Lower leg skin (tissue), 4 donors: ENCODE measurements around the gene GPX4. TPM values are rescaled to one million over a fixed set of nuclear protein-coding genes. Genes with fewer than 3 reads are reported as not detected.

Source experiments
- DNase-seq, 2 donors: peaks; one replicate each; pipeline ENCODE4 v3.0.0-alpha.2; 2019; ENCODE audit warnings: low spot score in 2 of 2
- H3K4me3 ChIP-seq: fragments of 200-600 bp; sonication (generic); 2 replicates; pipeline ENCODE4 v1.5.1; 2017; ENCODE audit warnings: mild to moderate bottlenecking, low read depth; ENCODE audit not compliant: poor library complexity, severe bottlenecking
- POLR2A ChIP-seq, 2 donors: fragments of 450-650 bp; IDR thresholded peaks; one replicate each; pipeline ENCODE4 v1.6.1; 2016 to 2017; ENCODE audit warnings: antibody characterized with exemption in 2 of 2, mild to moderate bottlenecking in 1 of 2, moderate library complexity in 1 of 2
- WGBS, 2 donors: methylation state at CpG; one replicate each; pipeline ENCODE4 v1.1.5; 2018; 5-methylcytosine and 5-hydroxymethylcytosine counted together
- intact Hi-C: fragments of 100-400 bp; cut with DNase I; formaldehyde crosslinking; loops from one replicate; pipeline ENCODE4 v1.15.0; 2023; ENCODE audit warnings: low total_unique reads
- total RNA-seq, 4 donors: library from RNA; depleted of rRNA; stranded (reverse); fragments of >200 nt; gene quantifications; one replicate each; pipeline ENCODE4 v1.1.0, GENCODE V29; 2016
- TF ChIP-seq, protein P1 (sequence below), 3 donors: fragments of 450-650 bp; IDR thresholded peaks; one replicate each; pipeline ENCODE4 v1.5.1; 2016; ENCODE audit warnings: antibody characterized with exemption in 3 of 3, mild to moderate bottlenecking in 3 of 3, moderate library complexity in 2 of 3

Gene GPX4
- total RNA-seq, 4 donors from 2014 or later: 375 to 507 (median 469) TPM

GRCh38 chr19:1146412-1146699 is 42.6 kb downstream of the GPX4 start:
- 91 to 93% methylated on average over 7 to 13 of the region's 13 CpGs for WGBS, 2 donors
- intact Hi-C loops: no loop called here
- H3K4me3 ChIP-seq: no peak overlapping the region
- no peak for DNase-seq
- TF ChIP-seq POLR2A (IDR thresholded peaks at IDR 0.05): no peak
- TF ChIP-seq, protein P1, sequence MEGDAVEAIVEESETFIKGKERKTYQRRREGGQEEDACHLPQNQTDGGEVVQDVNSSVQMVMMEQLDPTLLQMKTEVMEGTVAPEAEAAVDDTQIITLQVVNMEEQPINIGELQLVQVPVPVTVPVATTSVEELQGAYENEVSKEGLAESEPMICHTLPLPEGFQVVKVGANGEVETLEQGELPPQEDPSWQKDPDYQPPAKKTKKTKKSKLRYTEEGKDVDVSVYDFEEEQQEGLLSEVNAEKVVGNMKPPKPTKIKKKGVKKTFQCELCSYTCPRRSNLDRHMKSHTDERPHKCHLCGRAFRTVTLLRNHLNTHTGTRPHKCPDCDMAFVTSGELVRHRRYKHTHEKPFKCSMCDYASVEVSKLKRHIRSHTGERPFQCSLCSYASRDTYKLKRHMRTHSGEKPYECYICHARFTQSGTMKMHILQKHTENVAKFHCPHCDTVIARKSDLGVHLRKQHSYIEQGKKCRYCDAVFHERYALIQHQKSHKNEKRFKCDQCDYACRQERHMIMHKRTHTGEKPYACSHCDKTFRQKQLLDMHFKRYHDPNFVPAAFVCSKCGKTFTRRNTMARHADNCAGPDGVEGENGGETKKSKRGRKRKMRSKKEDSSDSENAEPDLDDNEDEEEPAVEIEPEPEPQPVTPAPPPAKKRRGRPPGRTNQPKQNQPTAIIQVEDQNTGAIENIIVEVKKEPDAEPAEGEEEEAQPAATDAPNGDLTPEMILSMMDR (IDR thresholded peaks at IDR 0.05): no peak

DNA sequence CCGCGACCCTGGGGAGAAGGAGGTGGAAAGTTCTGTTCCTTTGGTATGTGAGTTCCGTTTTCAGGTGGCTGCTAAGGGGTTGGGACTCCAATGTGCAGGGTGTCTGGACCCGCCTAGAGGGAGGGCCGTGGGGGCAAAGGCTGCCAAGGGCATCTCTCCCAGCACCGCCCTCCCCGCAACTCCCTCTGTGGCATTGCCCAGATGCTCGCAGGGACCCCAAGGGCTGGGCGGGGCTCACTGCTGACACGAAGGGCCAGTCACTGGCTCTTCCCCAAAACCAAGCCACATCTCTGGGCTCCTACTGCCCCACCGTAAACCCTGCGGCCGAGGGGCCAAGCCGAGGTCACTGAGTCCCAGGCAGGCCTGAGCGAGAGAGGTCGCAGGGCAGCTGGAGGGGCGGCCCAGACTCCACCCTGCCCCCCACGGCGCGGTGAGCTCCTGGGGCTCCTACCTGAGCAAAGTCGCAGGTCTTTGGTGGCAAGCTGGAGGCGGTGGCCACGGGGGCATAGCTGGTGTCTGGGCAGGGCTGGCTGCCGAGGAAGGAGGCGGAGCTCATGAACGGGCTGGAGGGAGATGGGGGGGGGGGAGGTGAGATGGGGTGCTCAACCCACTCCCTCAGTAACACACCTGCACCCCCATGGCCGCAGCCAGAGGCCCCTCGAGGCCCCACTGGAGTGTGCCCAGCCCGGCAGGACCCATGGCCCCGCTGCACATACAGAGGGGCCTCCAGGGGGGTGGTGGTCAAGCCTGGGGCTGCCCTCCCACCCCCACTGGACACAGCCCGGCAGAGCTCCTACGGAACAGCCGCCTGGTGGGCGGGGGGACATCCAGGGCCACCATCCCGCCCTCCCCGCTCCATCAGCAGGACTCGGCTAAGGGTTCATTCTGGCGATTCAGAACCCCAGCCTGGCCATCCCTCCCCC is 43.3 kb downstream of the GPX4 start:
- TF ChIP-seq POLR2A (IDR thresholded peaks at IDR 0.05): no peak
- TF ChIP-seq, protein P1 (IDR thresholded peaks at IDR 0.05): no peak
- H3K4me3 ChIP-seq: no peak overlapping the region

DNA sequence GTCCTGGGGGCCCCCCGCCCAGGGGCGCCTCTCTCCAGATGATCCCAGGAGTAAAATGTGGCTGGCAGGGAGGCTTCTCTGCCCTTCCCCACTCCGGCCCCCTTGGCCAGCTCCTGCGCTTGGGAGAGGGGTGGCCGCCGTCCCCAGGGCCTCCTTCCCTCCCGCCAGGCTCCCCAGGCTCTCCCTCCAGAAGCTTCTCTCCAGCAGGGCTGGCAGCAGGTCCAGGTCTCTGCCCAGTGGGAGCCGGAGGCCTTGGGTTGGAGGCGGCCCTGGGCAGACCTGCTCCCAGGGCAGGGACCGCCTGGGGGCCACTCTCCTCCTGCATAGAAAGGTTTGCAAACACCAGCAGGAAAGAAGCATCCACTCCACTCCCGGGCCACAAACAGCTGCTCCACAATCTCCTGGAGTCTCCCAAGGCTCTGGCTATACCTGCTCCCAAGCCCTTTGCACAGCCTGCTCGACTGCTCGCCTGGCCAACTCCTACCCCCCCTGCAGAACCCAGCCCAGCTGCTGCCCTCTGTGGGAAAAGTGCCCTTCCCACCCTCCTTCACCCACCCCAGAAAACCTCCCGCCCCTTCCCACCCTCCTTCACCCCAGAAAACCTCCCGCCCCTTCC is 44.2 kb downstream of the GPX4 start:
- TF ChIP-seq POLR2A (IDR thresholded peaks at IDR 0.05): no peak
- TF ChIP-seq, protein P1 (IDR thresholded peaks at IDR 0.05): no peak
- intact Hi-C loops: no loop called here
- 85 to 86% methylated on average over 14 to 15 of the region's 15 CpGs for WGBS, 2 donors
- H3K4me3 ChIP-seq: no peak overlapping the region
- no peak for DNase-seq

More for the DNA sequence above, 43.3 kb downstream of the GPX4 start:
- intact Hi-C loops: no loop called here
- no peak for DNase-seq
- WGBS, 2 donors: 67 to 76% methylated on average over 29 to 32 of the region's 38 CpGs

DNA sequence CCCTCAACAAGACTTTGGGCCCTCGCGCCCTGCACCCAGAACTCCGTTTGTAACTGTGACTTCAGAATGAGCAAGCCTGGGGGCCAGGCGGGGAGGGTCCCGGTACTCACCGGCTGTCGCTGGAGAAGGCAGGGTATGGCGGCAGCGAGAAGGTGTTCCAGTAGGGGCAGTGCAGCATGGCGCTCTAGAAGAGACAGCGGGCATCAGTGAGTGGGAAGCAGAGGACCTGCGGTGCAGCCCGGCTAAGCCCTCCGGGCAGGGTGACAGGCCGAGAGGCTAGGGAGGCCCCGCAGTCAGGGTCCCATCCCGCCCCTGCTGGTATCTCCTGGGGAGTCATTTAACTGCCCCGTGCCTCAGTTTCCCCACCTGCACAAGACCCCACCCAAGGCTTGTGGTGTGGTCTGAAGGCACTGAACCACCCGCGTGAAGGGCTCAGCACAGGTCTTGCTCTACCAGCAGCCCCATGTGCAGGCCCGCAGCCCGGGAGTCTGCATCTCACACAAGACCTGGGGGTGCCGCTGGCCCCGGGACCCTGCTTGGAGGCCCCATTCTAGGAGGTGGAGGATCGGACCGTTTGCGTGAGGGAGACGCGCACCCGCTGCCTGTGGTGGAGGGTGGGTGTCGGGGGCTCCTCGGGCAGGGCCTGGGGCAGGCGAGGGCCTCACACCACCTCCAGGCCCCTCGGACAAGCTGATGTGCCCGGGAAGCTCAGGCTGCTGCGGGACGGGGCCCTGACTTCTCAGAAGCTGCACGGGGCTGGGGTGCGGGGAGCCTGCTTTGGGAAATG is 45.7 kb downstream of the GPX4 start:
- 92 to 93% methylated on average over 24 to 39 of the region's 39 CpGs for WGBS, 2 donors
- no peak for DNase-seq
- intact Hi-C loops: no loop called here
- H3K4me3 ChIP-seq: no peak overlapping the region
- no peak for TF ChIP-seq POLR2A (IDR thresholded peaks at IDR 0.05)
- TF ChIP-seq, protein P1 (IDR thresholded peaks at IDR 0.05): no peak

GRCh38 chr19:1150333-1151036 is 46.7 kb downstream of the GPX4 start:
- DNase-seq: no peak
- H3K4me3 ChIP-seq: no peak overlapping the region
- intact Hi-C loops: no loop called here
- TF ChIP-seq, protein P1 (IDR thresholded peaks at IDR 0.05): no peak
- TF ChIP-seq POLR2A (IDR thresholded peaks at IDR 0.05): no peak
- WGBS, 2 donors: 93 to 94% methylated on average over 27 to 31 of the region's 33 CpGs
